ENCODE measurements around the gene RANBP3. TPM values are rescaled to one million over a fixed set of nuclear protein-coding genes. Genes with fewer than 3 reads are reported as not detected.

The RANBP3 gene
- total RNA-seq, 2 experiments from 2014 or later: 74.3 to 90.2 TPM

DNA sequence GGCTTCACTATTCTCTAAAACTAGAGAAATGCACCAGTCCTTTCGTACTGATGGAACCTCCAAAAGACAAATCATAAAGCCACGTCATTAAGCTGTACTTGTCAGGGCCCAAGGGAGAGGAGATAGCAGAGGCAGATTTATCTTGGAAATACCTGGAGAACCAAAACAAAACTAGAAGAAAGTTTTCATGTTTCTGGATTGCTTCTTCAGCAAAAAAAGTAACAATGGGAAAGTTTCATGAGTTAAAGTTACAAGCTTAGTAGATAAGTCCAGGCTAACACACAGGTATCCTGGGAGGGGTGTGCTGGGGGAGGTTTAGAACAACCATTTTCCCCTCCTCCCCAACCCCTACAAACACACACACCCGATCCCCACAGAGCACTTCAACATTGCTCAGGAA is 21.6 kb downstream of the RANBP3 start:
- BruUV-seq (replicated peaks): no TSS peak
- no peak overlapping the region for H3K4me2 ChIP-seq (ENCODE audit: low read length)
- POLR2A ChIA-PET: no interaction called here

DNA sequence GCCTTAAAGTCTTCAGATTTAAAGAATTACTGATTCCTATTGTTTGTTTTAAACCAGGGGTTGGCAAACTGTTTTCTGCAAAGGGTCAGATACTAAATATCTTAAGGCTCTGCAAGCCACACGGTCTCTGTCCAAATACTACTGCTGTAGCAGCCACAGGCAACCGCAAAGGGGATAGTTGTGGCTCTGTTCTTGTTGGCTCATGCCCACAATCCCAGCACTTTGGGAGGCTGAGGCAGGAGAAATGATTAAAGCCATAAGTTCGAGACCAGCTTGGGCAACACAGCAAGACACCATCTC is 22.4 kb downstream of the RANBP3 start:
- BruUV-seq (replicated peaks): no TSS peak
- Histone ChIP-seq H3K9me2 (ENCODE audit: insufficient read depth, low read length) (no peaks in the 10 kb centered on the region), H3K9me3 (ENCODE audit: low read length) (no peaks in the 10 kb centered on the region), H2AFZ (ENCODE audit: low read length) (no peak overlapping the region), H4K20me1 (ENCODE audit: insufficient read depth, low read length) (no peaks in the 10 kb centered on the region; the same call in 1 of the 2 replicates), H3K36me3 (ENCODE audit: insufficient read depth, low read length) (peaks cover 33% of the 10 kb centered on the region; the same call in 1 of the 2 replicates), H3K4me1 (ENCODE audit: insufficient read depth, low read length, poor library complexity, severe bottlenecking) (peaks cover 63% of the 10 kb centered on the region), H3K27ac (ENCODE audit: low read depth, low read length, poor library complexity, severe bottlenecking) (no peak overlapping the region), H3K4me3 (ENCODE audit: low read depth, low read length, poor library complexity, severe bottlenecking) (no peak overlapping the region), H3K79me2 (ENCODE audit: insufficient read depth, low read depth, low read length) (peaks cover 98% of the 10 kb centered on the region), H3K4me2 (ENCODE audit: low read length) (no peak overlapping the region)
- TF ChIP-seq, protein P1, sequence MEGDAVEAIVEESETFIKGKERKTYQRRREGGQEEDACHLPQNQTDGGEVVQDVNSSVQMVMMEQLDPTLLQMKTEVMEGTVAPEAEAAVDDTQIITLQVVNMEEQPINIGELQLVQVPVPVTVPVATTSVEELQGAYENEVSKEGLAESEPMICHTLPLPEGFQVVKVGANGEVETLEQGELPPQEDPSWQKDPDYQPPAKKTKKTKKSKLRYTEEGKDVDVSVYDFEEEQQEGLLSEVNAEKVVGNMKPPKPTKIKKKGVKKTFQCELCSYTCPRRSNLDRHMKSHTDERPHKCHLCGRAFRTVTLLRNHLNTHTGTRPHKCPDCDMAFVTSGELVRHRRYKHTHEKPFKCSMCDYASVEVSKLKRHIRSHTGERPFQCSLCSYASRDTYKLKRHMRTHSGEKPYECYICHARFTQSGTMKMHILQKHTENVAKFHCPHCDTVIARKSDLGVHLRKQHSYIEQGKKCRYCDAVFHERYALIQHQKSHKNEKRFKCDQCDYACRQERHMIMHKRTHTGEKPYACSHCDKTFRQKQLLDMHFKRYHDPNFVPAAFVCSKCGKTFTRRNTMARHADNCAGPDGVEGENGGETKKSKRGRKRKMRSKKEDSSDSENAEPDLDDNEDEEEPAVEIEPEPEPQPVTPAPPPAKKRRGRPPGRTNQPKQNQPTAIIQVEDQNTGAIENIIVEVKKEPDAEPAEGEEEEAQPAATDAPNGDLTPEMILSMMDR (conservative IDR thresholded peaks at IDR 0.05; ENCODE audit: low read length): no peak
- TF ChIP-seq EZH2phosphoT487 (IDR thresholded peaks at IDR 0.05; ENCODE audit: borderline replicate concordance, low read depth, low read length): no peak
- DNase-seq (ENCODE audit: low spot score): no peak
- ChIA-PET POLR2A (no interaction called here), CTCF (ENCODE audit: unreplicated experiment) (no interaction called here)
- intact Hi-C loops (cut with micrococcal nuclease; ENCODE audit: unreplicated experiment): no loop called here

More for the DNA sequence above, 21.6 kb downstream of the RANBP3 start:
- TF ChIP-seq, protein P1 (conservative IDR thresholded peaks at IDR 0.05; ENCODE audit: low read length): no peak
- no peak for TF ChIP-seq EZH2phosphoT487 (IDR thresholded peaks at IDR 0.05; ENCODE audit: borderline replicate concordance, low read depth, low read length)
- Histone ChIP-seq H3K9me3 (ENCODE audit: low read length) (no peaks in the 10 kb centered on the region), H4K20me1 (ENCODE audit: insufficient read depth, low read length) (no peaks in the 10 kb centered on the region; the same call in 1 of the 2 replicates), H3K4me3 (ENCODE audit: low read depth, low read length, poor library complexity, severe bottlenecking) (no peak overlapping the region), H3K79me2 (ENCODE audit: insufficient read depth, low read depth, low read length) (peaks cover 97% of the 10 kb centered on the region), H2AFZ (ENCODE audit: low read length) (no peak overlapping the region), H3K9me2 (ENCODE audit: insufficient read depth, low read length) (no peaks in the 10 kb centered on the region), H3K4me1 (ENCODE audit: insufficient read depth, low read length, poor library complexity, severe bottlenecking) (peaks cover 56% of the 10 kb centered on the region), H3K36me3 (ENCODE audit: insufficient read depth, low read length) (peaks cover 27% of the 10 kb centered on the region; the same call in 1 of the 2 replicates), H3K27ac (ENCODE audit: low read depth, low read length, poor library complexity, severe bottlenecking) (peak overlapping the region; percentile 6)
- CTCF ChIA-PET (ENCODE audit: unreplicated experiment): no interaction called here
- DNase-seq (ENCODE audit: low spot score): no peak
- intact Hi-C loops (cut with micrococcal nuclease; ENCODE audit: unreplicated experiment): no loop called here

DNA sequence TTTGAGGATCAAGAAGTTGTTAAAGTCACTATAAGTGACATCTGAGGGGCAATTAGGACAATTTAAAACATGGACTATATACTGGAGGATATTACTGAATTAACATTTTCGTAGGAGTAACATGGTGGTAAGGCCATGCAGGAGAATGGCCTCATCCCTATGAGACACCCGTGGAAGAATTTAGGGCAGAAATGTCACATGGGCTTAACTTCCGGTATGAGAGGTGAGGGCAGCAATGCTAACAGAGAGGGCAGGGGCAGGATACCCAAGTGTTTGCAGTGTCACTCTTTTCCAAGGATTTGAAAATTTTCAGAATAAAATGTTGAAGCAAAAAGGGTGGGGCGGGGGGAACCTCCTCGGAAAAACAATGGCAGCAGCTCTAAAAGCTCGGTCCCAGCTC is 23.6 kb downstream of the RANBP3 start:
- Histone ChIP-seq H4K20me1 (ENCODE audit: insufficient read depth, low read length) (no peaks in the 10 kb centered on the region; the same call in 1 of the 2 replicates), H2AFZ (ENCODE audit: low read length) (no peak overlapping the region), H3K4me1 (ENCODE audit: insufficient read depth, low read length, poor library complexity, severe bottlenecking) (peaks cover 76% of the 10 kb centered on the region), H3K4me2 (ENCODE audit: low read length) (peak overlapping the region; percentile 80; the same call in 1 of the 2 replicates), H3K9me2 (ENCODE audit: insufficient read depth, low read length) (no peaks in the 10 kb centered on the region), H3K36me3 (ENCODE audit: insufficient read depth, low read length) (peaks cover 34% of the 10 kb centered on the region; the same call in 1 of the 2 replicates), H3K27ac (ENCODE audit: low read depth, low read length, poor library complexity, severe bottlenecking) (peak overlapping the region; percentile 96), H3K79me2 (ENCODE audit: insufficient read depth, low read depth, low read length) (peaks cover 93% of the 10 kb centered on the region), H3K9me3 (ENCODE audit: low read length) (no peaks in the 10 kb centered on the region), H3K4me3 (ENCODE audit: low read depth, low read length, poor library complexity, severe bottlenecking) (no peak overlapping the region)
- no peak for TF ChIP-seq EZH2phosphoT487 (IDR thresholded peaks at IDR 0.05; ENCODE audit: borderline replicate concordance, low read depth, low read length)
- TF ChIP-seq, protein P1 (conservative IDR thresholded peaks at IDR 0.05; ENCODE audit: low read length): no peak
- ChIA-PET CTCF (ENCODE audit: unreplicated experiment) (no interaction called here), POLR2A (no interaction called here)
- intact Hi-C loops (cut with micrococcal nuclease; ENCODE audit: unreplicated experiment): loop anchor here (5.0 kb wide), 1 partner anchor 52 kb away; the partner anchor contains the start of genes NDUFA11 and VMAC
- no peak for DNase-seq (ENCODE audit: low spot score)
- no TSS peak for BruUV-seq (replicated peaks)
